Measurements from ENCODE around the gene SLC19A1. TPM values are rescaled to one million over a fixed set of nuclear protein-coding genes. Genes with fewer than 3 reads are reported as not detected.

The SLC19A1 gene
- total RNA-seq, 4 donors from 2014 or later, result 1.8 to 9.6 (median 2.1) TPM

GRCh38 chr21:45554477-45555175, 12.4 kb upstream of the SLC19A1 start:
- H3K9me3 ChIP-seq, result no peaks in the 10 kb centered on the region
- H3K4me3 ChIP-seq, result peak overlapping the region; percentile 43 to 82 (median 55)
- in situ Hi-C loops (cut with MboI; ENCODE audit: low sequenced_read_pairs in 4 of 4), result loop anchor here (10.0 to 25.0 kb wide), 2 partner anchors 258 to 260 kb away; no protein-coding TSS in a partner anchor

GRCh38 chr21:45552696-45553391, 10.6 kb upstream of the SLC19A1 start:
- ATAC-seq (no peak), DNase-seq (peak in 1 of 2 donors; percentile 10)
- peaks cover 3% of the 10 kb centered on the region in 2 donors for H3K4me1 ChIP-seq
- no peak overlapping the region for H3K4me3 ChIP-seq
- TF ChIP-seq CTCF (IDR thresholded peaks at IDR 0.05 in 4 of 5, conservative IDR thresholded peaks at IDR 0.05 in 1 of 5) (no peak), POLR2A (IDR thresholded peaks at IDR 0.05) (no peak)
- in situ Hi-C loops (cut with MboI; ENCODE audit: low sequenced_read_pairs in 4 of 4) (loop anchor here (10.0 to 25.0 kb wide), 2 partner anchors 259 to 262 kb away; no protein-coding TSS in a partner anchor), intact Hi-C loops (cut with DNase I; ENCODE audit: low total_unique reads) (no loop called here)
- H3K36me3 ChIP-seq, result no peaks in the 10 kb centered on the region
- peaks cover 0 to 6% (median 4%) of the 10 kb centered on the region in 3 donors for H3K27me3 ChIP-seq
- no peak overlapping the region for H3K27ac ChIP-seq
- H3K9me3 ChIP-seq, result no peaks in the 10 kb centered on the region

More at GRCh38 chr21:45554477-45555175, 12.4 kb upstream of the SLC19A1 start:
- DNase-seq (peak in 1 of 2 donors; percentile 66), ATAC-seq (peak; percentile 51 to 69)
- peak in 1 of 2 donors; percentile 16 for TF ChIP-seq POLR2A (IDR thresholded peaks at IDR 0.05)
- peak; percentile 67 to 85 (median 74) for TF ChIP-seq CTCF (IDR thresholded peaks at IDR 0.05 in 4 of 5, conservative IDR thresholded peaks at IDR 0.05 in 1 of 5)
- Histone ChIP-seq H3K27me3 (peaks cover 0 to 6% (median 6%) of the 10 kb centered on the region in 3 donors), H3K4me1 (peaks cover 3% of the 10 kb centered on the region in 2 donors), H3K27ac (peak overlapping the region in 1 of 4 donors; percentile 43), H3K36me3 (no peaks in the 10 kb centered on the region)
- intact Hi-C loops (cut with DNase I; ENCODE audit: low total_unique reads), result loop anchor here (1.0 to 5.0 kb wide), 3 partner anchors 42 to 368 kb away; no protein-coding TSS in a partner anchor

GRCh38 chr21:45551783-45552695, 9.8 kb upstream of the SLC19A1 start:
- no peaks in the 10 kb centered on the region for H3K9me3 ChIP-seq
- TF ChIP-seq POLR2A (IDR thresholded peaks at IDR 0.05), result no peak
- no peak for TF ChIP-seq CTCF (IDR thresholded peaks at IDR 0.05 in 4 of 5, conservative IDR thresholded peaks at IDR 0.05 in 1 of 5)
- H3K27ac ChIP-seq, result no peak overlapping the region
- in situ Hi-C loops (cut with MboI; ENCODE audit: low sequenced_read_pairs in 4 of 4) (loop anchor here (10.0 to 25.0 kb wide), 2 partner anchors 260 to 263 kb away; no protein-coding TSS in a partner anchor), intact Hi-C loops (cut with DNase I; ENCODE audit: low total_unique reads) (no loop called here)
- peaks cover 3% of the 10 kb centered on the region in 2 donors for H3K4me1 ChIP-seq
- H3K4me3 ChIP-seq, result no peak overlapping the region
- DNase-seq (no peak), ATAC-seq (no peak)
- H3K27me3 ChIP-seq, result peaks cover 0 to 6% (median 4%) of the 10 kb centered on the region in 3 donors
- H3K36me3 ChIP-seq, result no peaks in the 10 kb centered on the region

- DNase-seq (no peak), ATAC-seq (no peak)
- intact Hi-C loops (cut with DNase I; ENCODE audit: low total_unique reads), result no loop called here
- Histone ChIP-seq H3K27ac (peak overlapping the region in 1 of 4 donors; percentile 21), H3K27me3 (peaks cover 0 to 6% (median 4%) of the 10 kb centered on the region in 3 donors), H3K4me3 (no peak overlapping the region), H3K9me3 (no peaks in the 10 kb centered on the region), H3K4me1 (peaks cover 3% of the 10 kb centered on the region in 2 donors), H3K36me3 (no peaks in the 10 kb centered on the region)
- TF ChIP-seq CTCF (IDR thresholded peaks at IDR 0.05 in 4 of 5, conservative IDR thresholded peaks at IDR 0.05 in 1 of 5), result no peak
- no peak for TF ChIP-seq POLR2A (IDR thresholded peaks at IDR 0.05)
- in situ Hi-C loops (cut with MboI; ENCODE audit: low sequenced_read_pairs in 4 of 4), result loop anchor here (10.0 to 25.0 kb wide), 2 partner anchors 261 to 263 kb away; no protein-coding TSS in a partner anchor
Measured at GRCh38 chr21:45551316-45551715, 9.1 kb upstream of the SLC19A1 start.
